ENCODE results near the gene OGFR.

OGFR gene

DNA sequence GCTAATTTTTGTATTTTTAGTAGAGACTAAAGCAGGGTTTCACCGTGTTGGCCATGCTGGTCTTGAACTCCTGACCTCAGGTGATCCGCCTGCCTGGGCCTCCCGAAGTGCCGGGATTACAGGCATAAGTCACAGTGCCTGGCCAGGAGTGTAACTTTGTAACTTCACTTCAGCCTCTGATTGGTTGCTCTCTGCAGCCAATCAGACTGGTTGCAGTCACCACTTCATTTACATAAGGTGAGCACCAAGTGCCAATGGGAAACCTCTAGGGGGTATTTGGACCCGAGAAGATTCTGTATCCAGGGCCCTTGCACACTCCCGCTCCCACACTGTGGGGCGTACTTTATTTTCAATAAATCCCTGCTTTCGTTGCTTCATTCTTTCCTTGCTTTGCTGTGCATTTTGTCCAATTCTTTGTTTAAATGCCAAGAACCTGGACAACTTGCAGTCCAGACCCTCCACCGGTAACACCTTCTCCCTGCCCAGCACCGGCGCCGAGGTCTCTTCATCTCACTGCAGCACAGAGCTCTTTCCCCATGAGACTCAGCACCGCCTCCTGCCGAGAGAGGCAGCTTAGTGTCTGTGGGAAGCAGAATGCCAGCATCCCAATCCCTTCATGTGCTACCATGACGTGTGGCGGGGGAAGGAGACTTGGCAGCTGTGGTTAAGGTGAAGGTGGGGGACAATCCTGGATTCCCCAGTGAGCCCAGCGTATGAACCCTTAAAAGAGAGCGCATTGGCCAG, 22.3 kb upstream of the OGFR start:
- DNase-seq (ENCODE audit: low read depth in 2 of 2): no peak

GRCh38 chr20:62782893-62783278, 21.7 kb upstream of the OGFR start:
- no peak for DNase-seq (ENCODE audit: low read depth in 2 of 2)

GRCh38 chr20:62784497-62784896, 20.1 kb upstream of the OGFR start:
- DNase-seq (ENCODE audit: low read depth in 2 of 2): no peak

GRCh38 chr20:62785393-62785792, 19.2 kb upstream of the OGFR start:
- DNase-seq (ENCODE audit: low read depth in 2 of 2): no peak

DNA sequence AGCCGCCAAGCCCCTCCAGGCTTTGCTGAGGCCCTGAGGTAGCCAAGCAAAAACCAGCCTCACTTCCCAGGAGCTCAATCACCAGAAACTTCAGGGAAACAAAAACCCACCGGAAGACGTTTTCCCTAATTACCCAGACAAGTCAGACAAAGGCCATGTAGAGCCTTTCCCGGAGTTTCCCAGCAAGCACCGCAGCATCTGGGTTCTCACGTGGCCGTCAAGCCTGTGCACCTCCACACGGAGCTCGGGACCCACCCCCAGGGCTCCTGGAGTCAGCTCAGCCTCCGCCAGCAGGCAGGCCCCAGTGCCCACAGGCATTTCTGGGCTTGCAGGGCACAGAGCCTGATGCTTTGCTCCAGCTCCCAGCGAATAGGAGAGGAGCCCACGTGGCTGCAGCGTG, 18.5 kb upstream of the OGFR start:
- no peak for DNase-seq (ENCODE audit: low read depth in 2 of 2)

DNA sequence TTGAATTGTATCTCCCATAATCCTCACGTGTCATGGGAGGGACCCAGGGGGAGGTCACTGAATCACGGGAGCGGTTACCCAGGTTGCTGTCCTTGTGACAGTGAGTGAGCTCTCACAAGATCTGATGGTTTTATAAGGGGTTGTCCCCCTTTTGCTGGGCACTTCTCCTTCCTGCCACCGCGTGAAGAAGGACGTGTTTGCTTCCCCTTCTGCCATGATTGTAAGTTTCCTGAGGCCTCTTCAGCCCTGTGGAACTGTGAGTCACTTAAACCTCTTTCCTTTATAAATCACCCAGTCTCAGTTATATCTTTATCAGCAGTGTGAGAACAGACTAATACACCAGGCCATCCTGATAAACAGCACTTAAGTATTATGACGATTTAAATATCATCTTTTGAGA, 17.3 kb upstream of the OGFR start:
- DNase-seq (ENCODE audit: low read depth in 2 of 2): no peak

GRCh38 chr20:62787866-62788265, 16.8 kb upstream of the OGFR start:
- DNase-seq (ENCODE audit: low read depth in 2 of 2): no peak

- DNase-seq (ENCODE audit: low read depth in 2 of 2): no peak
These were observed 16.0 kb upstream of the OGFR start for GRCh38 chr20:62788607-62789006.

GRCh38 chr20:62790075-62790474, 14.6 kb upstream of the OGFR start:
- no peak for DNase-seq (ENCODE audit: low read depth in 2 of 2)

DNA sequence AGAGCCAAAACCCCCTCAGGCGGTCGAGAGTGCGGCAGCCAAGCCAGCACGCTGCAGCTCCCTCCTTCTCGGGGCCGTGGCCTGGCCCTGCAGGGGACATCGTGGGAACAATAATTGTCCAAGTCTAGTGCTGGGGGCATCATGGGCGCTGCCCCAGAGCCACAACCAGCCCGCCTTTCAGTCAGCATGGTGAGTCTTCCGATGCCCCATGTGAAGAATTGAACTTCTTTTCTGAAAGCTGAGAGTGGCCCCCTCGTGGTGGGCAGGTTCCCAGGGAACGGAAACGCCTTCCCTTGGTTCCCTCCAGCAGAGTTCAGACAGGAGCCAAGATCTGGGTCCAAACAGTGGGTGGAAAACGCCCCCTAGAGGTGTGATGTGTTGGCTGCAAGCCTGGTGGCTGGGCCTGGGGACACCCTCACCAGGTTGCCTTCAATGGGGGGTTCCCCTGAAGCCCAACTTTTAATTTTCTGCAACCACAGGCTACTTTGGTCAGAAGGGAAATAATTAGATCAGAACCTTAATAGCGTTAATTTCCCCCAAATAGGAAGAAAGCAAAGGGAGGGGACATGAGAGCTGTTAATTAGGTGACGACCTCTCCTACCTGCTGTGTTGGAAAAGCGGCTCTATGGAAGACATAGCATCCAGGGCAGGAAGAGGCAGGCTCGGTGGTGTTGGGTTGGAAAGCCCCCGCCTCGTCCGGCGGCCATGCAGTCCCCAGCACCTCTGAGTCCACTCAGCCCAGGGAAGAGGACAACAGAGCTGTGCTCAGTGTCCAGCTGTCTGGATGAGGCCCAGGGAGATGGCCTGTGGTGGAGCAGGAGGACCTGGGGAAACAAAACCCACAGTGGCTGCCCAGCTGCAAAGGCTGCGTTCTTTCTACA, 13.1 kb upstream of the OGFR start:
- DNase-seq (ENCODE audit: low read depth in 2 of 2): peak; percentile 61 to 62

DNA sequence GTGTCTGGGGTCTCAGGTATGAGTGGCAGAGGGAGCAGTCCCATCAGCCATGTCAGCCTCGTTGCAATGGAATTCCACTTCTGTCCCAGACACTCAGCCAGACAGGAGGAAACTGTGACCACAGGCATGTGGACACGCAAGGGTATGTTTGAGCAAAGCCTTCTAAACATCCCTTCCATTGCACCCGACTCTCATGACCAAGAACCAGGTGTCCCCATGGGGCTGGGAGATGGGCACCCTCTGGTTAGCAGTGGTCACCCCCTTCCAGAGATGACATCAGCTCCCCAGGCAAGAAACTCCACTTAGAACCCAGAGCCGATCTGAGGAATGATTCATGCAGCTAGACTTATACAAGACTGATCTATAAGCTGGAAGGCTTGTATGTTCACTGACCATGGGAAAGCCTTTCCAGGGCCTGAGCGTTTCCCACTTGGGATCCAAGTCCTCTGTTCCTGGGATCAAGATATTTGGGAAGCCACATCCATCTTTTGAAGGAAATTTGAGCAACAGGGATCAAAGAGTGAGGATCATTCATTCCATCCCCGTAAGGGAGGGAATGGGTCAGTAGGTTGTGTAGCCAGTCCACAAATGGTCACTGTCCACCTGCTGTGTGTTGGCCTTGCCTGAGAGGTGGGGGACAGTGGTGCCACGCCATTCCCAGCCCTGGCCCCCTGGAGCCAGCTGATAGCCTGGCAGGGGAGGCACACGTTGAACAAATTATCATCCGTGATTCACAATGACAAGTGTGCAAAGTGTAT, 12.3 kb upstream of the OGFR start:
- no peak for DNase-seq (ENCODE audit: low read depth in 2 of 2)

- no peak for DNase-seq (ENCODE audit: low read depth in 2 of 2)
These were observed 11.5 kb upstream of the OGFR start for GRCh38 chr20:62792940-62793756.

- no peak for DNase-seq (ENCODE audit: low read depth in 2 of 2)
These were observed 11.0 kb upstream of the OGFR start for GRCh38 chr20:62793757-62794006.

DNA sequence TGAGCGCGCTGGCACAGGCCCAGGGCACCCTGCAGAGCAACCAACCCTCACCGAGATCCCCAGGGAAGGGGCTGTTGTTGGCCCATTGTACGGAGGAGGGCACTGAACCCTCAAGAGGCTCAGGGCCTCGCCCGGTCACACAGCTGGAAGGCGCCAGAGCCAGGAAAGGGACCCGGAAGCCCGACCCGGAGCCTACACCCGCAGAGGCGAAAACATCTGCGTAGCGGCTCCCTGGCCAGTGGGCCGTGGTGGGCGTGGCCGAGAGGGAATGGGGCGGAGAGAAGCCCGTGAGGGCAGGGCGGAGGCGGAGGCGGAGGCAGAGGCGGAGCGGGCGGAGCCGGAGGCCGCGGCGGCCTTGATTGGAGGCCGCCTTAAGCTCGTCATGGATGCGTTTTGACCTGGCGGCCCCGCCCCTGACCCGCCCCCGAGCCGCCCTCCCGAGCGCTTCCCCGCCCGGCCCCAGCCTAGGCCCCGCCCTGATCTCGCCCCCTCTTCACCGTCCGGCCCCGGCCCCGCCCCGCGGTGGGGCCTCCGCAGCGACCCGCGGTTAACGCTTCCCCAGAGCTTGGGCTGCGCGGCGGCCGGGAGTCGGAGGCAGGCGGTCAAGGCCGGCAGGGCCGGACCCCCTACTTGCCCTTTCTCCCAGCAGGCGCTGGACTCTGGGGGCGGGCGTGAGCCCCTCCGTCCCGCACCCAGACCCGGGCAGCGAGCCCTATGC, 10.5 kb upstream of the OGFR start:
- peak; percentile 88 to 91 for DNase-seq (ENCODE audit: low read depth in 2 of 2)

- DNase-seq (ENCODE audit: low read depth in 2 of 2): peak; percentile 62 to 65
These were observed 9.4 kb upstream of the OGFR start for GRCh38 chr20:62795023-62795761.

DNA sequence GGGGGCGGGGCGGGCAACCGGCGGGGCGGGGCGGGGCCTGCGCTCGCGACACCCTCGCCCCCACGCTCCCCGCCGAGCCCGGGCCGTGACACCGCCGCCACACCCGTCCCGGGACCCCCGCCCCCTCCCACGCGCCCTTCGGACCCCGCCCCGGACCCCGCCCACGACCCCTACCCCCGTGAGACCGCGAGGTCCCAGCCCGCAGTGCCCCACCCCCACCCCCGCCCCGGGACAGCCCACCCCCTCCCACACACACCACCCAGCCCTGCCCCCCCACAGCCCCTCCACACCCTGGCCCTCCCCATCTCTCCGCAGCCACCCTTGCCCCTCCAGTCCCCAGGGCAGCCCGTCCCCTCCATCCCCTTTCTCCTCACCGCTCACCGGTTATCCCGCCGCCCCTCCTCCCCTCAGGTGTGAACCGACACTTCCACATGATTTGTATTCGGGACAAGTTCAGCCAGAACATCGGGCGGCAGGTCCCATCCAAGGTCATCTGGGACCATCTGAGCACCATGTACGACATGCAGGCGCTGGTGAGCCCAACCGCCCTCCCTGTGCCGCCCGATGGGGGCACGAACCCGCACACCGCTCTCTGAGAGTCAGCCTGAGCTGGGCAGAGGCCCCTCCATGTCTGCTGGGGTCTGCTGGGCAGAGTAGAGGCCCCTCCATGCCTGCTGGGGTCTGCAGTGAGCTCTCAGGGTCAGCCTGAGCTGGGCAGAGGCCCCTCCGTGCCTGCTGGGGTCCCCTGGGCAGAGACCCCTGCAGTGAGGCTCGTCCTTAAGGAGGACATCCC, 7.7 kb upstream of the OGFR start:
- no peak for DNase-seq (ENCODE audit: low read depth in 2 of 2)

GRCh38 chr20:62797671-62798532, 6.7 kb upstream of the OGFR start:
- no peak for DNase-seq (ENCODE audit: low read depth in 2 of 2)

DNA sequence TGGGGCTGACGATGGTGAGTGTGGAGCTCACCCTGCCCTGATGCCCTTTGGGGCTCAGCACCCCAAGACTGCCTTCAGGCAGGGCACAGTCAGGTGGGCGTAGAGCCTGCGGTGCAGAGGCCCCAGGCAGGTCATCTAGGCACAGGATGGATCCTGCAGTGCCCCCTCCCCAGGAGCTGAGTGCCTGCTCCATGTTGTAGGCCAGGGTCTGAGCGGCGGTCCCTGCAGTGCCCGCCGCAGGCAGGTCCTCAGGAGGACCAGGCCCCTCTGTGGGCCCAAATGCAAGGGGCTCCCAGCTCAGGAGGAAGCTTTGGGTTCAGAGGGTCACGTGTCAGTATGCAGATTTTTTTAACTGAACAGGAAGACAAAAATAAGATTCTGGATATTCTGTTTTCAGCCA, 5.6 kb upstream of the OGFR start:
- DNase-seq (ENCODE audit: low read depth in 2 of 2): no peak

GRCh38 chr20:62799459-62799858, 5.2 kb upstream of the OGFR start:
- no peak for DNase-seq (ENCODE audit: low read depth in 2 of 2)
